Left ventricle myocardium inferior (tissue), 1 donor: ENCODE measurements around the gene PRG2. TPM values are rescaled to one million over a fixed set of nuclear protein-coding genes. Genes with fewer than 3 reads are reported as not detected.
"Not testable (repeated sequence)": the region's sequence is repeated elsewhere in the genome, so short reads cannot be mapped to it uniquely, and the experiment has no call there.

Experiments
- DNase-seq: peaks from one replicate; pipeline ENCODE4 v3.0.0-alpha.2; 2020
- H3K27ac ChIP-seq: fragments of 200-600 bp; replicated peaks from 2 replicates; pipeline ENCODE4 v1.8.0; 2021
- H3K27me3 ChIP-seq: fragments of 200-600 bp; 2 replicates; pipeline ENCODE4 v1.8.0; 2021; ENCODE audit warnings: low read depth
- H3K36me3 ChIP-seq: fragments of 200-600 bp; 2 replicates; pipeline ENCODE4 v1.8.0; 2021
- H3K4me1 ChIP-seq: fragments of 200-600 bp; 2 replicates; pipeline ENCODE4 v1.8.0; 2021
- H3K4me3 ChIP-seq: fragments of 200-600 bp; 2 replicates; pipeline ENCODE4 v1.8.0; 2021; ENCODE audit warnings: mild to moderate bottlenecking, moderate library complexity
- H3K9me3 ChIP-seq: fragments of 200-600 bp; replicated peaks from 2 replicates; pipeline ENCODE4 v1.8.0; 2021
- intact Hi-C: fragments of 100-400 bp; cut with micrococcal nuclease; formaldehyde crosslinking; loops from one replicate; pipeline ENCODE4 v1.11.0; 2022
- total RNA-seq: library from RNA; stranded (reverse); fragmentation: NEBNext Ultra II Directional; extraction: Animal tissue kit (Norgen Biotek cat#: 25700); gene quantifications from one replicate; pipeline ENCODE4 v1.2.1, GENCODE V29; 2021
- TF ChIP-seq, protein P1 (sequence below): fragments of 200-600 bp; IDR thresholded peaks from 2 replicates; pipeline ENCODE4 v1.8.0; 2021; ENCODE audit warnings: antibody characterized with exemption, mild to moderate bottlenecking, borderline replicate concordance
- donor health status: DM: no; HTN: yes; CAD: no; lungs with severe emphysema.

PRG2 gene
- total RNA-seq, 1 donor from 2014 or later = not detected

DNA sequence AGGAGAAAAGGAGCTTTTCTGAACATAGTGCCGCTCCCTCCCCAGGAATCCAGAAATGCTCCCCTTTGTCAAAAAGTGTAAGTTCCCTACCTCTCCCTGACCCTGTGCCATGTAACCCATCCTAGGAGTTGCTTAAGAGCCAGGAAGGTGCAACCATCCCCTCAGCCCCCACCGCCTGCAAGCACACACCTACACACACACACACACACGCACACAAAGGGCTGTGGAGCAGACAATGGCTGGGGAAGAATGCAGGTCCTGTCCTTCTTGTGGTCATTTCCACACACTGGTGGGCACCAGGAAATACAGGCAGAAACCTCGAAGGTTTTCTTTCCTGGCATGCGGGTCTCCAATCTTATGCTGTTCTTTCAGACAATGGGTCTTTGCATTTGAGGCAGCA, 51.1 kb downstream of the PRG2 start:
- H3K4me1 ChIP-seq = peaks cover 21% of the 10 kb centered on the region
- peak overlapping the region; percentile 51 for H3K4me3 ChIP-seq
- H3K27me3 ChIP-seq = peaks cover 20% of the 10 kb centered on the region
- H3K36me3 ChIP-seq = peaks cover under 1% of the 10 kb centered on the region
- peak overlapping the region; percentile 54 for H3K27ac ChIP-seq
- intact Hi-C loops = no loop called here
- DNase-seq = no peak
- no peaks in the 10 kb centered on the region for H3K9me3 ChIP-seq
- TF ChIP-seq, protein P1, sequence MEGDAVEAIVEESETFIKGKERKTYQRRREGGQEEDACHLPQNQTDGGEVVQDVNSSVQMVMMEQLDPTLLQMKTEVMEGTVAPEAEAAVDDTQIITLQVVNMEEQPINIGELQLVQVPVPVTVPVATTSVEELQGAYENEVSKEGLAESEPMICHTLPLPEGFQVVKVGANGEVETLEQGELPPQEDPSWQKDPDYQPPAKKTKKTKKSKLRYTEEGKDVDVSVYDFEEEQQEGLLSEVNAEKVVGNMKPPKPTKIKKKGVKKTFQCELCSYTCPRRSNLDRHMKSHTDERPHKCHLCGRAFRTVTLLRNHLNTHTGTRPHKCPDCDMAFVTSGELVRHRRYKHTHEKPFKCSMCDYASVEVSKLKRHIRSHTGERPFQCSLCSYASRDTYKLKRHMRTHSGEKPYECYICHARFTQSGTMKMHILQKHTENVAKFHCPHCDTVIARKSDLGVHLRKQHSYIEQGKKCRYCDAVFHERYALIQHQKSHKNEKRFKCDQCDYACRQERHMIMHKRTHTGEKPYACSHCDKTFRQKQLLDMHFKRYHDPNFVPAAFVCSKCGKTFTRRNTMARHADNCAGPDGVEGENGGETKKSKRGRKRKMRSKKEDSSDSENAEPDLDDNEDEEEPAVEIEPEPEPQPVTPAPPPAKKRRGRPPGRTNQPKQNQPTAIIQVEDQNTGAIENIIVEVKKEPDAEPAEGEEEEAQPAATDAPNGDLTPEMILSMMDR = no peak

- TF ChIP-seq, protein P1 = no peak
- DNase-seq = peak; percentile 48
- Histone ChIP-seq H3K4me1 (peaks cover 28% of the 10 kb centered on the region), H3K27me3 (peaks cover 20% of the 10 kb centered on the region), H3K27ac (peak within 1 kb of the TSS; percentile 54), H3K9me3 (no peaks in the 10 kb centered on the region), H3K36me3 (peaks cover 13% of the 10 kb centered on the region), H3K4me3 (peak within 1 kb of the TSS; percentile 51)
- intact Hi-C loops = no loop called here
Measured at GRCh38 chr11:57338142-57338541, 52.3 kb downstream of the PRG2 start, which contains the start of gene P2RX3. Gene P2RX3, plus strand, starts transcription at chr11:57338352. Its CDS starts 199 bp downstream, at chr11:57338551.

- H3K36me3 ChIP-seq = peaks cover 26% of the 10 kb centered on the region
Measured at GRCh38 chr11:57336856-57337255, 53.6 kb downstream of the PRG2 start.

More at GRCh38 chr11:57336856-57337255, 53.6 kb downstream of the PRG2 start:
- DNase-seq, H3K27ac ChIP-seq, intact Hi-C loops, H3K4me3 ChIP-seq, H3K9me3 ChIP-seq: not testable (repeated sequence)
- peaks cover 28% of the 10 kb centered on the region for H3K4me1 ChIP-seq
- peaks cover 20% of the 10 kb centered on the region for H3K27me3 ChIP-seq

Other genes with a start within 250 kb of the PRG2 start
- 0.16 TPM for gene LRRC55, start 208.7 kb downstream of the PRG2 start, total RNA-seq
- gene APLNR, start 153.4 kb downstream of the PRG2 start, total RNA-seq = 8.5 TPM
- 32.6 TPM for gene TNKS1BP1, start 65.7 kb downstream of the PRG2 start, total RNA-seq
- 34.6 TPM for gene SSRP1, start 54.8 kb downstream of the PRG2 start, total RNA-seq
- gene P2RX3, start 52.3 kb downstream of the PRG2 start, total RNA-seq = 1.4 TPM
- not detected for gene PRG3, start 9.5 kb downstream of the PRG2 start, total RNA-seq
- gene SLC43A3, start 36.5 kb upstream of the PRG2 start, total RNA-seq = 21.0 TPM
- gene RTN4RL2, start 69.9 kb upstream of the PRG2 start, total RNA-seq = 1.3 TPM
- 4.3 TPM for gene SLC43A1, start 125.1 kb upstream of the PRG2 start, total RNA-seq
- gene TIMM10, start 140.1 kb upstream of the PRG2 start, total RNA-seq = 61.0 TPM
- not detected for gene SMTNL1, start 146.9 kb upstream of the PRG2 start, total RNA-seq
- gene UBE2L6, start 177.0 kb upstream of the PRG2 start, total RNA-seq = 19.0 TPM
- gene SERPING1, start 207.0 kb upstream of the PRG2 start, total RNA-seq = 94.6 TPM